Fibroblast of the conjunctiva (primary cell): ENCODE results near the gene ATP8A1.

Experiments used
- DNase-seq: peaks from one replicate; pipeline ENCODE4 v3.0.0-alpha.2; 2010; ENCODE audit warnings: low read depth

ATP8A1 gene

DNA sequence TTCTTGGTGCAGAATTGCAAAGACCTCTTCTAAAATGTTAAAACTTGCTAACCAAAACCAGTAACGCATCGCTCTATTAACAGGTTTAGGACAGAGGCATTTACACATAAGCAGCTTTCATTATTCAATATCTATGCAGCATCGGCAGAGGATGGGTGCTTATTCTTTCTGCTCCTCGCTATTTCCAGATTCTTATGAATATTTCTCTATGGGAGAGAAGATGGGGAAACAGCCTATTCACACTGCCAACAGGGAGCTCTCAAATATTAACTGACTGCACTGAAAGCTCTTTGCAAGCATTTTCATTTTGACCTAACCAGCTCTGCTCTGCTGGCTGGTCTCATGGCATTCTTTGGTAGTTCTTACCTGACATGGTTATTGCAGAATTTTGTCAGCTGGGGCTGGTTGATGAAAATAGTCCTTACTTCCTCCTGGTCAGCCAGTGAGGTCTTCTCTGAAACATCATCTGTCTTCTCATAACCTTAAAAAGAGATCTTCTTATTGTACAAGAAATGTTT is 30.2 kb downstream of the ATP8A1 start:
- DNase-seq, result no peak

DNA sequence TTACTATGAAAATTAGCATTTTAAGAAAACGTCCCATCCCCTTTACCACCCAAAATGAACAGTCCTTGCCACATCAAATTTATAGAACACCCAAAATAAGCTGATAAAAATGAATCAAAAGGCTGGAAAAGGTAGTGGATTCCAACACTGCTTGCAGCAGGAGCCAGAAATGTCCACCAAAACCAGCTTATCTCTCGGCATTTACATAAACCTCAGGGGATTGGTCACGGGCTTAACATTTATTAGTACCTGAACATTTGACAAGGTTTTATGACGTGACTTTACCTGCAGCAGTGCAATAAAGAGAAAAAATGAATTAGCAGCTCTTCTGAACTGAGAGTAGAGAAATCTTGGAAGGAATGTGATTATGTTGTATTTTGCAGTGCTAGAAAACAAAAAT is 31.6 kb downstream of the ATP8A1 start:
- DNase-seq, result no peak

DNA sequence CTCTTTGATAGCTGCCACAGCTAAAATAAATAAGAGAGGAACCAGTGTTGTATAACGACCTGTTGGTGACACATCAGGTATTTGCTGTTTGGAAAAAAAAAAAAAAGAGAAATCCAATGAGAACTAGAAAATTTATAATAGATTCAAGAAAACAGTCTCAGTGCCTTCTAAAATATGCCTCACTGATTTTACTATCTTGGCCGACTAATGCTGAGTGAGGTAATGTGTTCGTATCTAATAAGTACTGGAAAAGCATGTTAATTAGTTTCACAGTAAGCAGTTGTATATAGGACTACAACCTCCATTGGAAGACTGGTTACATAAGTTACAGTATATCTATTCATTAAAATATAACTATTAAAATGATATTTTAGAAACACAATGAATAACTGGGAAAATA is 32.4 kb downstream of the ATP8A1 start:
- no peak for DNase-seq

DNA sequence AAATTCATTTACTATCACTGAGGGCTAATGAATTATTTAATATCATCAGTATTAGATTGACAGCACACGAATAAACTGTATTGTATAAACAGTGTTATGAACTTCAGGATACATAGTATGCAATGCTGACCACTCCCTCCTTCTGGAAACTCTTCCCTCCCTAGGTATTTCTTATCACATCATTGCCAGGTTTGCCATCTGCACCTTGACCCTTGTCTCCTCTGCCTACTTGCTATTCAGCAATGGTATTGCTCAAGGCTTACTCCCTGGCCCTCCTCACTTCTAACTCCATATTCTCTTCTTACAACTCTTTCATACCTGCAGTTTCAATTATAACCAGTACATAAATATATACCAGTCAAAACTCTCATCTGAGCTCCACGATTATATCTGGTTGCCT is 38.9 kb downstream of the ATP8A1 start:
- no peak for DNase-seq

DNA sequence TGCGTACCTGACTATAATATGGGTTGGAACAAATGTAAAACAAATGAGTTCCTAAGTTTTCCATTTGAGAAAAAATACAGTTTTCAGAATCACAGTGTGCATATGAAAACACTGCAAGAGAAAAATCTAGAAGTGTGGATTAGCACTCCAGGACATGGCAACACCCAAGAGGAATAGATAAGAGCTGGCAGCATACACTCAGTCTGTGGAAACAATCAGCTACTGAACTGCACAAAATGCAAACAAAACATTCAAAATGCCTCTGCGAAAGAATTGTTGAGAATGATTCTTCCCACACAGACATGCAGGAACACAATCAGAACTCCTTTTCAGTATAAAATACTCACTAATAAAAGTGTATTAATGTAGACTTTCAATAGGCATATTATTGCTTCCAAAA is 39.9 kb downstream of the ATP8A1 start:
- no peak for DNase-seq

DNA sequence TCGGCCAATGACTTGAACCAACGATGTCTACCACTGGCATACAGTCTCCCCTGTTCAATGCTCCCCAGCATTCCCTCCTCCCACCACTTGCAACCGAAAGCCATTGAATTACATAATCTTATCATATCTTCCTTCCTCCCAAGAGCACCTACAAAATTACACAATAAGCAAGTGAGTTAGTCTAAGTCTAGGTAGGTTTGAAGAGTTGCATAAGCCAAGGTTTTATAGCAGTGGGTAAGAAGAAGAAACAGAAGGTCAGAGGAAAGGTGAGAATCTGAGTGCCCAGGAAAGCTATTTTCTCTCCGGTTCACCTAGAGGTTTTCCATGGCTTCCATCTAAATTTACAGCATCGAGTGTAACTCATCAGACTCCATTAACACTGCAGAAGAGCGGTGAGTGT is 40.3 kb downstream of the ATP8A1 start:
- DNase-seq, result no peak

DNA sequence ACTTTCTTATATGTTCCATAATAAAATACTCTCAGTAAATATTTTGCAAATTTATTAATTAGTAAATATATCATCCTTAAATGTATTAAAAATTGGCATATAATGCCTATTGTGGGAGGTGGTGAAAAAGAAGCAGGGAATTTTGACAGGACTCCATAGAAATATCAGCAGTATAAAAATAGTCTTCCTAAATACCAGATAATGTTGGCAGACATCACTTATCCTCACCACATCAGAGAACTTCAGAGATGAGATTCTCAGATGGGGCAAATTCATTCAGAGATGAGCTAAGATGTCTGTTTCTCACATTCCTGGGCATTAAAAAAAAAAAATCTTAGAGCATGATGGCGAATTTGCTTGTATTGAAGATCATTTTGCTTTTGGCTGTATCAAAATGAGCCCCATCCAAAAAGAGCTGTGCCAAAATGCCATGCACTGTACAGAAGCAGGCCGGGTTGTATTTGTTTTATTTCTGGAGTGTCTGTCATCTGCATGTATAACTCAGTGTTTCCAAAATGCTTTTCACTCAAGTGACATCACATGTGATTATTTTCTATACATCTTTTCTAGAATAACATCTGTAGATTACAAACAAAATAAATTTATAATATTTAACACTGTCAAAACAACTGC is 41.7 kb downstream of the ATP8A1 start:
- DNase-seq, result no peak

DNA sequence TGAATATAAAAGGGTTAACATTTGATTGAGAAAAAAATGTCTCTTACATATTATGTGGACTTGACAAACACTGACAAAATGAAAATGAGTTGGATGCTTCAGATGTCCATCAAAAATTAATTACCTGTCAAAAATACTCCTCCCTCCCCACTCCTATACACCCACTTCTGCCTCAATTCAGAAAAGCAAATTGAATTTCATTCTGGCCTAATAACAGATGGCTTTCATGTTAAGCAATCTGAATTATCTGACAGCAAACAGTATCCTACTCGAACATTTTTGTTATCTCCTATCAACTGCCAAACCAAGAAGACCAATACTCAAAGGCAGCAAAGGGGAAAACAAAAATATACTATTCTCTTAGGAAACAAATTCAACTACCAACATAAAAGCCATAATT is 44.0 kb downstream of the ATP8A1 start:
- no peak for DNase-seq

DNA sequence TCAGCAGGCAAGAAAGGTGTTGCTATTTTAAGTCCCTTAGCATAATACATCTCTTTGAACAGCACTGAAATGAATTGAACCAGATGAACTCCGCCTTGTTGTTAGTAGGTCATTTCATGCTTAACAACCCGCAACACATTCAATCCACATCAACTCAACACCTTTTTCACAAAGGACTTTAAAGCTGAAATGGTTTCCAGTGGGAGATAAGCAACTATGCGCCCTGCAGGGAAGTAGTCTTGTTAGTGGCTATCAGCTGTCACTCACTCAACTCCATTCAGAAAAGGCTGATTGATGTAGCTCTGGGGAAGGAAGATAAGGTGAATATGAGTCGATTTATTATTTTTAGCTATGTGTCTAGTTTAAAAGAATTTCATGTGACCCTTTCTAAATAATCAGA is 46.0 kb downstream of the ATP8A1 start:
- DNase-seq, result no peak

DNA sequence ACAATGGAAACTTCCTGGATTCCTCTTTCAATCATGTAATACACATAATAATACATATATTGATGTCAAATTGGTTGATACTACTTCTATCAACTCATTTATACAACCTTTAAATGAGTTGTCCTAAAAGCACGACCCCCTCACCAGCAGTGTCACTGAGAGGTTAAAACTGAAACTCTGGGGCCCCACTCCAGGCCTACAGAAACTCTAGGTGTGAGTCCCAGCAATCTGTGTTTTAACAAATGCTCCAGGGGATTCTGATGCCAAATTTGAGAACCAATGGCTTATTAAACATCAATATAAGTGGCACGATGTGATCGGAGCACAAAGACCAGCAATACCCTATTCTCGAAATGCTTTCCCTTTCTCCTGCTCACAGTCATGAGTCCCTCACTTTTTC is 47.9 kb downstream of the ATP8A1 start:
- no peak for DNase-seq

DNA sequence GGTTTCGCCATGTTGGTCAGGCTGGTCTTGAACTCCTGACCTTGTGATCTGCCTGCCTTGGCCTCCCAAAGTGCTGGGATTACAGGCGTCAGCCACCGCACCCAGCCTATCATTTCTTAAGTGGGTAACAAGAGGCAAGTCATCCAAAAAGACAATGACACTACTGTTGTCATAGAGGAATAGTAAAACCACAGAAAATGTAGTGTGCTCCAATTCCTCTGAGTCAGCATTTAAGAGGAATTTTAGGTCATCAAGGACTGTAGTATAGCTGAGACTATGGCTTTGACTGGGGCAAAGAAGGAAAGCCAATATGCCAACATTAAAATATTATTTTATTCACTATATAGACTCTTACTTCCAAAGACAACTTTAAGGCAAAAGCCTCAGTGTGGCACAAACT is 48.4 kb downstream of the ATP8A1 start:
- DNase-seq, result no peak

DNA sequence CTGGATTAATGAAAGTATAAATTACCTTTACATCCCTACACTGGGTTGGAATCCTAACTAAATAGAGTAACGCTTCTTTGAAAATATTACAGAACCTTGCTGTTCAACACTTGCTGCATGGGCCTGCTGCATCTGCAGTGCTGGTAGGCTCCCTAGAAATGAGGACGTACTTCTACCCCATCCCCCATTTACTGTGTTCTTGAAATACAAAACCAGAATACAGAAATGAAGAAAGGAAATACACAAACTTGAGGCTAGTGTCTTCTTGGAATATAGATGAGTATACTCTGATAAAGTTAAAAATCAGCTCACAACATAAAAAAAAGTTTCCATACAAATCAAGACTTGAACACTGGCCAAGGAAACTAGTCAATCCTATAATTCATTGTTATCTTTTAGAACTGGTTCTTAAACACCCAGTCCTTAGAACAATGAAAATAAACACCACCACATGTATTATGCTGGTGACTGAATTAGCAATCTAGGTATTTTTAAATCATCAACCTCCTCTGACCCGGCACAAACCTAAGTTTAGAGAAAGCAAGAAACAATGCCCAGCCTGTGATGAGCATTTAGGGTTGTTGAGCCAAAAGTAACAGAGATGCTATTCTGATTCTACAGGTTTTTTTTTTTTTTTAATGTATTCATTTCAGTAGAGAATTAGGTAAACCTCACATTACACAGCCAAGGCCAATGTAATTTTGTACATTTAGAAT is 49.7 kb downstream of the ATP8A1 start:
- DNase-seq, result no peak

DNA sequence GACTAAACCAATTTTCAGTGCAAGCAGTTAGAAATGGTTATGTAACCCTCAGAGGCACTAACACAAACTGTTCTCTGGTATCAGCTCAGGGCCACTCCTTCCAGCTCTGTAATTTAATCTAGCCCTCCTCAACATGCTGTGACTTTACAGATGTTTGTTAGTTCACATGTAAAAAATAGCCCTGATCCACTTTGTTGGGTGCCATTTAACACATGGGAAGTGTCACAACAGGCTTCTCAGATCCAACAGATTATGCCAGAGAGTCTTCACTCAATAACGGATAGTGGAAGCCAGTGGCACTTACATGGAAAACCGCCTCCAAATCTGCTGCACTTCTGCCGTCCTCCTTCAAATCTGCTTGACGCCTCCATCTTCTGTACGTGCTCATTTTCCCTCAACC is 51.6 kb downstream of the ATP8A1 start:
- DNase-seq, result no peak

DNA sequence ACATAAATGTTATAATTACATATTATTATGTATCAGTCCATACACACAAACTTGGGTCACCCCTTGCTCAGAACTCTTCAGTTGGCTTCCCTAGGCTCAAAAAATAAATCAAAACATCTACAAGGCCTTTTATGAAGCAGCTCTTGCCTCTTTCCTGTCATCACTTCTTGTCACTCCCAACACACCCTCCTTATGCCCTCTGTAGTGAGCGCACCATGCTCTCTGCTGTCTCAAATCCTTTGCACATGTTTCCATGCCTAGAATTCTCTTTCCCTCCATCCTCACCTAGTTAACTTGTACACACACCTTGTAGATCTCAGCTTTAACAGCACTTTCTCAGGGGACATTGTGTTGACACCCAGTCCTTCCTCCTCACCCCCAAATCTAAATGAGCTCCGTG is 53.0 kb downstream of the ATP8A1 start:
- no peak for DNase-seq

DNA sequence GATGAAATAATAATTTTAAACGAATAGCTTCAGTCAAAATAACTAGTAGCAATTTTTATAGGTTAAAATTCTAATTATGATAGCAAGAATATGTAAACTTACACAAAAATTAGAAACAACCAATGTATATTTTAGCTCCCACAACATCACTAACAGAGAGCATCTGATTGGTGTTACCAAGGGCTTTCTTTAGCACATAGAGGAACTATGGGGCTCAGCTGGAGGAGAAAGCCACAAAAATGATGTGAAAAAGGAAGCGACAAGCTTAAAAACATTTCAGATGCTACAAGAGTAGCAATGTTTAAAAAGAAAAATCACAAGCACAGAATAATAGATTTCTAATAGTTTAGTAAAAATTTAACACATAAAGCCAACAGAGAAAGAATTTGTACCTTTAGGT is 56.3 kb downstream of the ATP8A1 start:
- no peak for DNase-seq

DNA sequence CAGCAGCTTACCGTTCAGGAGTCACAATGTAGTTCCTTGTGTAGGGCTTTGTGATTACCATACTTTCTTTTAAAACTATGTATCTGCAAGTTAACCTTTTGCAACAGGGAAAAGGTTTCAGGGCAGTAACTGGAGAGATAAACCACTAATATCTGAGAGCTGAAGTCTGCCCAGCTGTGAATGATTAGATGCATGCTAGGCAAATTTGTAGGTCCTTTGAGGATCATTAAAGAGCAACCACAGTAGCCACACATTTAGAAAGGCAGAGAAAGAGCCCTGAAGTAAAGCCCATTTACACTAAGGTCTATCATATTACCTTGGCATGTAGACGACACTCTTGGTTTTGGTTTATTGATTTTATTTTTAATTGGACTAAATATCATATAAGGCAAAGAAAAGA is 60.0 kb downstream of the ATP8A1 start:
- no peak for DNase-seq

DNA sequence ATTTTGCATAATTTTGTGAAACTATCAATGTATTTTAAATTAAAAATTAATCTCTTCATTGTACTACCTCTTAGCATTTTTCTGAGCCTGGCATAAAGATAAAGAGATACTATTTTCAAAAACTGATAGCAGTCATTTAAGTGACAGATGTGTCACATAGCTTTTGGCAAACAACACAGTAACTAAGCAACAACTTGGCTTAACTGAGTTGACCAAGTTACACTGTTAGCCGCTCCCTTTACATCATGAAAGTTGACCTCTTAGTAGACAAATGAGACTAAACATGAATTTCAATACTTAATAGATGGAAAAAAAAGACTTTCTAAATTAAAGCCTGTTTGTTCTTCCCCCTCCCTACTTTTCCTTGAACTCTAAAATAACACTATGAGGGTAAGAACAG is 62.0 kb downstream of the ATP8A1 start:
- DNase-seq, result no peak

DNA sequence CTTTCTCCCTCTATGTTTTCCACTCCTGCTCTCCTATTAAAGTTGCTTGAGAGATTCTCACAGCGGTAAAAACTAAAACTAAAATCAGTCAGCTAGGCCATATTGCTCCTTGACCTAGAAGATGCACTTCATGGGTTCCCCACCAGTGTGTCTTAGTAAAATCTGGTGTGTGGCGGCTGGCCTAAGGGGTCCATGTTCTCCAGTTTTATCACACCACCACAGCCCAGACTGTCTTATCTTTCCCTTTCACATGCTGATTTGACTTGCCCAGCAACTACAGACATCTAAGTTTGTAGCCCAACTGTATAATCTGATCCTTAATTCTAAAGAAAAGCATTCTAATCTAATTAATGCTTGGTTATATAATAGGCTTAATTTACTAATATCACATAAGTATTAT is 68.0 kb downstream of the ATP8A1 start:
- no peak for DNase-seq

DNA sequence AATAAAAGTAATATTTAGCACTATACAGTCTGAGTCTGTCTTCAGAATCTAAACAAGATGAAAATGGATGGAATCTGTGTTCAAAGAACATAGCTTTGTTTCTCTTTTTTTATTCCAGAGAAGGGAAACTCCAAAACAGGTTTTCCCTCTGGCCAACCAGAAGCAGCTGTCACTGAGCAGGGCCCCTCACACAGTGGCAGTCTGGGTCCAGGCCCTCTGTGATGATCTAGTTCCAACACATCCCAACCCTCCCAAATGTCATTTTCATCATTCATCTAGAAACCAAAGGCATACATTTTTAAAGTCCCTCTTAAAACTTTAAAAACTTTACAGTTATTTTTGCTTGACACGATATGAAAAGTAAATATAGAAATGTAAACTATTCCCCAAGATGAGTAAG is 70.1 kb downstream of the ATP8A1 start:
- no peak for DNase-seq

DNA sequence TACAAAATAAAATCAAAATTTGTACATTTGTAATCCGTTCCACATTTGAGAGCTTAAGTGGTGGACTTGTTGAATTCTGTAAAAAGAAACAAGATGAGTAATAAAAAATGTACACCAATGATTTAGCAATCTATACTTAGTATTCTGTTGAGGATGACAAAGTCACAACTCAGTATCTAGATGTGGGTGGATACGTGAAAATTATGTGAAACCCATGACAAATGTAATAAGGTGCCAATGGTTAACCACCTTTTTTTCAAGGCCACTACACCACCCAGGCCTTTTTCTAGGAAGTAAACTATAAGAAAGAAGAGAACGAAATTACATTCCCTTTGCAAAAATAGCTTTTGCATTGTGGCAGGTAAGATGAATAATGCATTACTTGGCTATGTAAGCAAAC is 77.0 kb downstream of the ATP8A1 start:
- no peak for DNase-seq

DNA sequence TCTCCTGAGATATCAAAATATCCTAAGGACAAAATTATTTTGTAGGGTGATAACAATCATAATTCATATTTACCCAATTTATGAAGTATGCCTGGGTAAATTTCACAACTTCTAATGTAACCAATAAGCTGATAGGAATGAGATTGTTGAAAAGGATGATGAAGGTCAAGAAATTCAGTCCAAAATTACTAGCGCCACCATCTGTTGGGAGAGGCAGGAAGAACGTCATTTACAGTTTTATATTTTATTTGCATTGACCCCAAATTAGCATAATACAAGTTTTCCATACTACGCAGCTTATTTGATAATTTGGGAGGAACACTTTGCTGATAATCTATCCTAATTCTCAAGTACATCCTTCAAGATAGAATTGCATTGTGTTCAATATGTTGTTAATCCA is 78.7 kb downstream of the ATP8A1 start:
- DNase-seq, result no peak

DNA sequence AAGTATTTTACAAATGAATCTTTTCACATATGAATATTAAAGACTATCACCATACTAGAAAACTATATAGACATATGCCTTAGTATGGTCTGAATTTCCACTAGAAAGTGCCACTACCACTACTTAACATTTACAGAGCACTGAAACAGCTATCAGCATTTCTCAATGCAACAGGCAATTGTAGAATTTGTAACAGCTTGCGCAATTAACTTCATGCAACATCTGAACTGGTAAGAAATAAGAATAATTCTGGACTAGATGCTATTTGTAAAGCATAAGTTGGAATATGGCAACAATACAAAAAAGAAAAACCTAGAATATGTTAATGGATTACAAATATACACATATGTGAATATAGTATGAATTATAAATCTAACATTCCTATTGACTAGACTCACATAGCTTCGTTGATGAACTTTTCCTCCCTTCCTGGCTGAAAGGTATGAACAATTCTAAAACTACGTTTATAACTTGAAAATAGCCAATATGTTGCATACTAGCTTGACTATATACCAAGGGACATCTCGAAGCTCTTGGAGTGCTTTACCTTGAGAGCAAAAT is 82.0 kb downstream of the ATP8A1 start:
- DNase-seq, result no peak

DNA sequence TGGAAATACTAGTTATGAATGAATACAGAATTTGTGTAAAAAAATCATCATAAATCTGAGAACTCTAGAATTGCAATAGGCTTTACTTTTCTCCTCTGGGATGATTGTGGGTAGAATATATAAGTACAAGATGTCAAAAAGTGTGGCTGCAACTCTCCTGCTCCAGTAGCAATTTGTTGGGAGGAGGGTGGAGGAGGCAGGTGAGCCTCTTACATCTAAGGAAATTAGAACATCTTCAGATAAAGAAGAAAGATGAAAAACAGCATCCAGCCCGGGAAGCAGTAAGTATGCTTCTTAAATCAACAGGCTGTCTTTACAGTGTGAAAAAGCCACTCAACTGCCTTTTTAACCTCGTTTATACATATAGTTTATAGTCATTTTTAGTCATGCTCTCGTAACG is 83.7 kb downstream of the ATP8A1 start:
- no peak for DNase-seq

DNA sequence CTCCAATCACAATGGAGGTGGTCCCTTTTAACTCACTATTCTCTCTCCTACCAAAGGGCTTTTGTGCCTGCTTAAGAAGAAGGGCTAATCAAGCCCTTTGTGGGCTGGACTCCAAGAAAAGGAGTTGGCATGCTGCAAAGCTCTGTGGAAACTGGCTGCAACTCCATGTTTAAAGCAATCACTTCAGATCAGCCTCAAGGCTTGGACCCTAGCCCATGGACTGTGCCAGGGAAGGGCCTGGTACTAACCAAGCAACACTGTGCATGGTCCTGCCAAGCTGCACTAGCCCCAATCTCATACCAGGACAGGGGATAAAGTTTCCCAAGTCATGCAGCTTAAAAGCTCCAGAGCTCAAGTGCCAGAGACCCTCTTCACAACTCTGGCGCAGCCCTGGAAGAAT is 86.7 kb downstream of the ATP8A1 start:
- DNase-seq, result no peak
